Kidney epithelial cell (primary cell): ENCODE data around the gene DIP2A. TPM values are rescaled to one million over a fixed set of nuclear protein-coding genes. Genes with fewer than 3 reads are reported as not detected.

Experiments used
- DNase-seq: peaks from one replicate; pipeline ENCODE4 v3.0.0-alpha.2; 2010; ENCODE audit warnings: low read depth
- H3K27me3 ChIP-seq: 2 replicates; pipeline ENCODE4 v1.6.0; 2011; ENCODE audit warnings: low read length; ENCODE audit not compliant: control insufficient read depth, insufficient read depth
- H3K36me3 ChIP-seq: 2 replicates; pipeline ENCODE4 v1.5.1; 2011; ENCODE audit warnings: low read length; ENCODE audit not compliant: control insufficient read depth, insufficient read depth
- H3K4me3 ChIP-seq: 2 replicates; pipeline ENCODE4 v1.5.1; 2011; ENCODE audit warnings: low read depth, mild to moderate bottlenecking, control low read depth, low read length
- total RNA-seq: library from RNA; depleted of rRNA; stranded (reverse); fragments of >200 nt; gene quantifications from 2 replicates; pipeline ENCODE4 v1.2.3, GENCODE V29; 2015
- TF ChIP-seq, protein P1 (sequence below): IDR thresholded peaks from 2 replicates; pipeline ENCODE4 v1.5.1; 2011; ENCODE audit warnings: mild to moderate bottlenecking, moderate library complexity, low read length, control low read depth, inconsistent platforms; ENCODE audit not compliant: insufficient read depth, poor library complexity, severe bottlenecking

Gene DIP2A
- total RNA-seq, 1 donor from 2014 or later: 16.0 TPM

DNA sequence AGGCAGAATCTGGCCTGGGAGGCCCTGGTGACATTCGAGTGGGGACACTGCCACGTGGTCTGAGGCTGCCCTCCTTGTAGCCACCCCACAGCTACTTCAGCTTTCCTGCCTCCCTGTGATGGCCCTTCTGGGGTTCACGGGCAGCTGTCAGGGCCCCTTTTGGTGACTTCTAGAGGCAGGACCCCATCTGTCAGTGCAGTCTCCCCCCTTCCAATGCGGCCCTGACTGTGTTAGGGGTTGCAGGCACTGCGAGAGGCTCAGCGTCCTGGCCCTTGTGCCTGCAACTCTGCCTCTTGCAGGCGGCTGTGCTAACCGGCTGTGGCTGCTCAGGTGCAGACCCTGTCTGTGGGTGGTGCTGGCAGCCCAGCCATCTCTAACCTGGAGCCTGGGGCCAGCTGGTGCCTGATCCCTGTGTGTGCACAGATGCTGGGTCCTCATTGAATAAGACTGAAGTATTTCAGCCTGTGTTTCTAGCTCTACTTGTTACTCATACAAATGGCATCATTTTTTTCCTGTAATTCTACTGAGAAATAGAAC, 84.0 kb downstream of the DIP2A start:
- Histone ChIP-seq H3K4me3 (no peak overlapping the region), H3K27me3 (no peaks in the 10 kb centered on the region), H3K36me3 (peaks cover 2% of the 10 kb centered on the region)
- TF ChIP-seq, protein P1, sequence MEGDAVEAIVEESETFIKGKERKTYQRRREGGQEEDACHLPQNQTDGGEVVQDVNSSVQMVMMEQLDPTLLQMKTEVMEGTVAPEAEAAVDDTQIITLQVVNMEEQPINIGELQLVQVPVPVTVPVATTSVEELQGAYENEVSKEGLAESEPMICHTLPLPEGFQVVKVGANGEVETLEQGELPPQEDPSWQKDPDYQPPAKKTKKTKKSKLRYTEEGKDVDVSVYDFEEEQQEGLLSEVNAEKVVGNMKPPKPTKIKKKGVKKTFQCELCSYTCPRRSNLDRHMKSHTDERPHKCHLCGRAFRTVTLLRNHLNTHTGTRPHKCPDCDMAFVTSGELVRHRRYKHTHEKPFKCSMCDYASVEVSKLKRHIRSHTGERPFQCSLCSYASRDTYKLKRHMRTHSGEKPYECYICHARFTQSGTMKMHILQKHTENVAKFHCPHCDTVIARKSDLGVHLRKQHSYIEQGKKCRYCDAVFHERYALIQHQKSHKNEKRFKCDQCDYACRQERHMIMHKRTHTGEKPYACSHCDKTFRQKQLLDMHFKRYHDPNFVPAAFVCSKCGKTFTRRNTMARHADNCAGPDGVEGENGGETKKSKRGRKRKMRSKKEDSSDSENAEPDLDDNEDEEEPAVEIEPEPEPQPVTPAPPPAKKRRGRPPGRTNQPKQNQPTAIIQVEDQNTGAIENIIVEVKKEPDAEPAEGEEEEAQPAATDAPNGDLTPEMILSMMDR: no peak
- DNase-seq: no peak

GRCh38 chr21:46543306-46543705, 84.6 kb downstream of the DIP2A start:
- no peak for DNase-seq
- Histone ChIP-seq H3K27me3 (no peaks in the 10 kb centered on the region), H3K36me3 (peaks cover 1% of the 10 kb centered on the region), H3K4me3 (no peak overlapping the region)
- TF ChIP-seq, protein P1: no peak

GRCh38 chr21:46544003-46544402, 85.3 kb downstream of the DIP2A start:
- DNase-seq: no peak
- Histone ChIP-seq H3K4me3 (no peak overlapping the region), H3K27me3 (no peaks in the 10 kb centered on the region), H3K36me3 (peaks cover 1% of the 10 kb centered on the region)
- TF ChIP-seq, protein P1: no peak

DNA sequence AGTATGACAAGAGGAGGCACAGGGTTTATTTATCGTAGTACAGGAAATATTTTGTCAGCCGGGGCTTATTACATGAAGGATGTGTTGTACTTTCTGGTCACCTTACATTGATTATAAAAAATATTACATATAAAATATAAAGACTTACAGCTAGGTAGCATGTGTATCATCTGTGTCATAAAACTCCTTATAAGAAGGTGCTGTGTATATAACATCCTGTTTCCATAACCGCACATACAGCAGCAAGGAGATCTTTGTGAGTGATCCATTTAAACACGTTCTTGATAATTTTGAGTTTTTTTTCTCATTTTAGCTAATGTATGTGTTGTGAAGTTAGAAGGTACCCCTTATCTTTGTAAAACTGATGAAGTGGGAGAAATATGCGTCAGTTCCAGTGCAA, 86.1 kb downstream of the DIP2A start:
- TF ChIP-seq, protein P1: no peak
- H3K4me3 ChIP-seq: no peak overlapping the region
- DNase-seq: no peak
- H3K36me3 ChIP-seq: no peaks in the 10 kb centered on the region
- no peaks in the 10 kb centered on the region for H3K27me3 ChIP-seq

- no peak for DNase-seq
- Histone ChIP-seq H3K4me3 (no peak overlapping the region), H3K36me3 (no peaks in the 10 kb centered on the region), H3K27me3 (no peaks in the 10 kb centered on the region)
- TF ChIP-seq, protein P1: no peak
Observed at GRCh38 chr21:46545363-46545762, 86.7 kb downstream of the DIP2A start.

DNA sequence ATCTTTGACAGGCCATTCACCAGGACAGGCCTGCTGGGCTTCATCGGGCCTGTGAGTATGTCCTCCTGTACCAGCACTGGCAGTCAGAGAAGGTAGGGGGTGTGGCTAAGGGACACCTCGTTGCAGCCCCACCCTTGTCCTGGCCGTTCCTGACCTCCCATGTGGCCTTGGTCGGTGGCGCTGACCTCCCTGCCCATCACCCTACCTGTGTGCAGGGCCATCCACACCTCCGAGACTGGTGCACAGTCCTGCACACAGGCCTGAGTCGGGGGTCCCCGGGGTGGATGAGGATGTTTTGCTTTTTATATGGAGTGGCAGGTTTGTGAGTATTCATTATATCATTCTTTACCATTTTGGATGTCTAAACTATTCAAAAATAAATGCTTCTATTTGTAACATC, 87.2 kb downstream of the DIP2A start:
- TF ChIP-seq, protein P1: no peak
- Histone ChIP-seq H3K36me3 (no peaks in the 10 kb centered on the region), H3K4me3 (no peak overlapping the region), H3K27me3 (no peaks in the 10 kb centered on the region)
- DNase-seq: no peak
